Neural cell (in vitro differentiated cells): Measurements from ENCODE around the gene PFKP.

ENCODE experiments used
- CTCF ChIP-seq: fragments of 450-650 bp; IDR thresholded peaks from 2 replicates; pipeline ENCODE4 v1.5.1; 2014; ENCODE audit warnings: antibody characterized with exemption, mild to moderate bottlenecking, moderate library complexity; ENCODE audit not compliant: poor library complexity, severe bottlenecking
- EP300 ChIP-seq: fragments of 450-650 bp; conservative IDR thresholded peaks from 2 replicates; pipeline ENCODE4 v1.6.1; 2014; ENCODE audit warnings: antibody characterized with exemption, mild to moderate bottlenecking, moderate library complexity; ENCODE audit not compliant: poor library complexity, severe bottlenecking
- EZH2 ChIP-seq: fragments of 200-600, 300-800 bp; shearing (Covaris generic), sonication (generic); IDR thresholded peaks from 2 replicates; pipeline ENCODE4 v1.6.1; 2014; ENCODE audit warnings: antibody characterized with exemption, low read length, borderline replicate concordance, mild to moderate bottlenecking; ENCODE audit not compliant: insufficient read depth, poor library complexity, severe bottlenecking
- MXI1 ChIP-seq: fragments of 450-650 bp; conservative IDR thresholded peaks from 2 replicates; pipeline ENCODE4 v1.6.1; 2014; ENCODE audit warnings: antibody characterized with exemption, mild to moderate bottlenecking; ENCODE audit not compliant: poor library complexity, severe bottlenecking
- POLR2AphosphoS5 ChIP-seq: IDR thresholded peaks from 2 replicates; pipeline ENCODE4 v1.6.1; 2012

GRCh38 chr10:3113343-3113720 is 46.0 kb downstream of the PFKP start:
- TF ChIP-seq CTCF, result no peak
- TF ChIP-seq MXI1, result no peak
- no peak for TF ChIP-seq EP300
- TF ChIP-seq EZH2, result no peak
- no peak for TF ChIP-seq POLR2AphosphoS5
